Activated CD8-positive, alpha-beta memory T cell treated with anti-CD3 and anti-CD28 coated beads for 4 hours (primary cell): ENCODE measurements around the gene DLGAP1.

Experiments used
- DNase-seq, 2 donors: peaks; one replicate each; pipeline ENCODE4 v3.0.0-alpha.2; 2020; ENCODE audit warnings: low read depth in 2 of 2

Gene DLGAP1

DNA sequence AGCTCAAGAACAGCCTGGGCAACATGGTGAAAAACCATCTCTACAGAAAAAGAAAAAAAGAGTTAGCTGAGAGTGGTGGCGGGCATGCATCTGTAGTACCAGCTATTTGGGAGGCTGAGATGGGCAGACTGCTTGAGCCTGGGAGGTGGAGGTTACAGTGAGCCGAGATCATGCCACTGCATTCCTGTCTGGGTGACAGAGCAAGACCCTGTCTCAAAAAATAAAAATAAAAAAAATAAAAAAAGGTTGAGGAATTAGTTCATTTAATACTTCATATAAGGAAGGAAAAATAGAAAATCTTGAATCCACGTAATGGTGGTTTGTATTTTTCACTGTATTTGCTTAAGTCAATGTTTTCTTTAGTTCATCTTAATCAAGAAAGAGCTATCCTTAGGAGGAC lies 763.4 kb downstream of the DLGAP1 start:
- no peak for DNase-seq

DNA sequence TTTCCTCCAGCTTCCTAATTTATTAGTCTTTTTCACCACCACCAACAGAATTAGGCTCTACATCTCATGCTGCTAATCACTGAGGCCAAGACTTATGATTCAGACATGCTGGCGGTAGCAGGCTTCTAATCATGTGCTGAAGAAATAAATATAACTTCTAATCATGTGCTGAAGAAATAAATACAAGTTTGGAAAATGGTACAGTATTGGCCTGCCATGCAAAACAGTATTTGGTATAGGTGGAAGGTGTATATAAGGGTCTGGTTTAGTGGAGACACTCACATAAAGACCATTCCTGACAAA lies 764.4 kb downstream of the DLGAP1 start:
- no peak for DNase-seq

DNA sequence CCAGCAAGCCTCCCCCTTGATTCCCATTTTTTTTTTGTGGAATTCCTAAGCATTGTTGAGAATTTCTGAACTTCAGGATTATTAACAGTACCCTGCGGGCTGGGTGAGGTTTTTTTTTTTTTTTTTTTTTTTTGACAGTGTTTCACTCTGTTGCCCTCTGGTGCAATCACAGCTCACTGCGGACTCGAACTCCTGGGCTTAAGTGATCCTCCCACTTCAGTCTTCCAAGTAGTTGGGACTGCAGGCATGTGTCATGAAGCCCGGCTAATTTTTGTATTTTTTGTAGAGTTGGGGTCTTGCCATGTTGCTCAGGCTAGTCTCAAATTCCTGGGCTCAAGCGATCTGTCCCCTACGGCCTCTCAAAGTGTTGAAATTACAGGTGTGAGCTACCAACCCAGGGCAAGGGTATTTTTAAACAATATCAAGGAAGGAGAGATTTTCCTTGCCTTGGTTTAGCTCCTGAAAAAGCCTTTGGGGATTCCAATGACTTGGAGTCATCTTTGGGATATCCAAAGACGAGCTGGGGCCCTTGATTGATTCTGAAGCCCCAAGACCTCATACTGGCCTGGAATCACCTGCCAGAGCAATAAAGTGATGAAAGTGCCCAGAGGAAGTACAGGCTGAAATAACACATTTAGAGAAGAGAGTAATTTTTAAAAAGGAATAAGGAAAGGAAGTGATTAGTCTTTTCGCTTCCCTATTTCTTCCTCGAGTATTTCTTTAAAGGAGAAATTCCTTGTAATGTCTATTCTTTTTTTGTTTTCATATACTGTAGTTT lies 764.9 kb downstream of the DLGAP1 start:
- DNase-seq, result no peak

DNA sequence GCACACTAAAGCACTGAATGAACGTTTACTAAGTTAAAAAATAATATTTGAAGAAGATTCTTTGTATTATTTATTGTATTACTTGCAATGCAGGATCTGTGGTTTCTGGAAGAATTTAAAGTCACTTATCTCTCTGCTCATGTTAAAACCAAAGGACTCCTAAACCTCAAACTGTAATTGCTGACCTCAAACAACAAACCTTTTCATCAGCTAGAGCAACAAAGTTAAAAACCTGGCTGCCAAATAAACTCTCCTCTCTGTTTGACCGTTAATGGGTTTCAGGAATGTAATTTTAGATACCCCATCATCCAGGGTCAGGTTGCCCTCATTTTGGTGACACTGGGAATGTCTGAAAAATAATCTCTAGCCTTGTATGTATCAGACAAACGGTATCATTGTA lies 766.0 kb downstream of the DLGAP1 start:
- no peak for DNase-seq

DNA sequence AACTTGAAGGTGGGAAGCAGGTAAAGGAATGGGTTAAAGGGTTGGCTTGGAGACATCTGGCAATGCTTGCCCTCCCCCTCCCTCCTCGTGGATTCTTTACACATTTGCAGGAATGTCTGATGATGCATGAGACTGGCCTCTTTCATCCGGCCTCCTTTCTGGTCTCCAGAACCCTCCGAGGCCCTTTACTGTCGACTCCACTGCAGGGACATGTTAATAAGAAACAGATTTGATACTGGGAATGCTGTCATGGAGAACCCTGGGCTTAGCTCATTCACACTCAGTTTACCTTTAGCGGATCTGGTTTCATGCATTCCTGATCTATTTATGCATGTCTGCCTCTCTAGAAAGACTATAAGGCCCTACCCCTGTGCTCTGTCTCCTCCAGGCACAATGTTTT lies 766.4 kb downstream of the DLGAP1 start:
- no peak for DNase-seq

DNA sequence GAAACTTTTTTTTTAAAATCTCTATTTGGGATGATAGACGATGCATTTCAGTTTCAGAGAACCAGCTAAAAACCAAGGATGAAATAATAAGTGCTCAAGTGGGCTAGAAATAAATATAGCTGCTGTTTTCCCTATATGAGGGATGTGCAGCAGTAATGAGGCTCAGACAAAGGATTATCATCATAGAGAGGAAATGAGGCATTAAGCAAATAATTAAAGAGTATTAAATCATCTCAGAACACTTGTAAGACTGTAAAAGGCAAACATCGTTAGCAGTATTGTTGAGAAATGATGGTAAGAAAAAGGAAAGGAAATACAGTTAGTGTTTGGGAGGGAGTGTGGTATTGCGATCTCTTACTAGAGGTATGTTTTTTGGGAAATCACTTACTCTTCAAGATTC lies 771.6 kb downstream of the DLGAP1 start:
- no peak for DNase-seq

DNA sequence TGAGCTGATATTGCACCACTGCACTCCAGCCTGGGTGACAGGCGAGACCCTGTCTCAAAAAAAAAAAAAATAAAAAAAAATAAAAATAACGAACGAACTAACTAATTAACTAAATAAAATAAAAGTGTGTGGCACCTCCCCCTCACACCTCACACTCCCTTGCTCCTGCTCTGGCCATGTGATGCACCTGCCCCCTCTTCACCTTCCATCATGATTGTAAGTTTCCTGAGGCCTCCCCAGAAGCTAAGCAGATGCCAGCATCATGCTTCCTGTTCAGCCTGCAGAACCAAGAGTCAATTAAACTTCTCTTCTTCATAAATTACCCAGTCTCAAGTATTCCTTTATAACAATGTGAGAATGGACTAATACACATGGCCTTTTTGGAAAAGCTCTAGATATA lies 773.0 kb downstream of the DLGAP1 start:
- no peak for DNase-seq

DNA sequence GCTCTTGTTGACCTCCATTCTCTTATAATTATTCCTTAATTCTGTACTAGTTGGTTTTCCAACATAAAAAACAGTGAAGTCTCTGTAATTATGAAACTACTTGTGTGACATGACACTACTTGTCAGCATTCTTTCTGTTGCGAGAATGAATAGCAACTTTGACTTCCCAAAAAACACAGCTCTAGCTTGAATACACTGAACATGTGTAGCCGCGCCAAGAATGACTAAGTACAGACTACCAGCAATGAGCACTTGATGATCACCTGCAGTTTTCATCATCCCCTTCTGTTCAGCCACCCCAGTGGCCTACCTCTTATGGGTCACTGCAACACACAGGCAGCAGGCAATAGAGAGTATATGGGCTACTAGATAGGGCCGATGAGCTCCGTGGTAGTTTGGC lies 775.9 kb downstream of the DLGAP1 start:
- no peak for DNase-seq

DNA sequence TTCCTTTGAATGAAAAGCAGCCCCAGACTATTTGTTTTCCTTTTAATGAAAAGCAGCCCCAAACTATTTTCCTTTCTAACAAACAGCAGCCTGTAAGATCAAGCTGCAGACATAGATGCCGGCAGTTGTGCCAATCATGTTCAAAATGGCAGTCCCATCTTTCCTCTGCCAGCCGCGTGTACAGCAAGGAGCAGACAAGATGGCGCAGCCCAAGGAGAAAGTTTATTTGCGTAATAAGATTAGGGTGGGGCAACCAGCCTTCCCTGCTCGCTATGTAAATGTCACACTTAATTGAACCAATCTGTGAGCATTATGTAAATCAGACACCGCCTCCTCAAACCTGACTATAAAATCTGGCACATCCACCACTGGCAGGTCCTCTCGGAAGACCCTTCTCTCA lies 779.1 kb downstream of the DLGAP1 start:
- no peak for DNase-seq

DNA sequence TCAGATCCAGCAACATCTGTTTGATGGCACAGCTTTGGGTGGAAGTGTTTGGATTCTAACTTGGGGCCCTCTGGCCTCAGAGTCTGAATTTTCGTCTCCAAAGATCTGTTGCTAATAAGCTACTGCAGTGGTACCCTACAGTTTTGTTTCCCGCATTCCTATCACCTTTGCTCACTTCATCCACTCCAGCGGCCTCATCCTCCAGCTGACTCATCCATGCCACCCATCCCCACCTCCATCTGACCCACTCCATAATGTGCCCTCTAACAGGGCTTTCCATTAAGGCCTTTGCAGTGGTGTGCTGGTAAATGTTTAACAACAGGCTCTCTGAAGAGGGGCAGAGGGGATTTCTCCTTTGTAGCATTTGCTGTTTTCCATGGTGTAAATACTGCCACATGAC lies 779.7 kb downstream of the DLGAP1 start:
- DNase-seq, result no peak

DNA sequence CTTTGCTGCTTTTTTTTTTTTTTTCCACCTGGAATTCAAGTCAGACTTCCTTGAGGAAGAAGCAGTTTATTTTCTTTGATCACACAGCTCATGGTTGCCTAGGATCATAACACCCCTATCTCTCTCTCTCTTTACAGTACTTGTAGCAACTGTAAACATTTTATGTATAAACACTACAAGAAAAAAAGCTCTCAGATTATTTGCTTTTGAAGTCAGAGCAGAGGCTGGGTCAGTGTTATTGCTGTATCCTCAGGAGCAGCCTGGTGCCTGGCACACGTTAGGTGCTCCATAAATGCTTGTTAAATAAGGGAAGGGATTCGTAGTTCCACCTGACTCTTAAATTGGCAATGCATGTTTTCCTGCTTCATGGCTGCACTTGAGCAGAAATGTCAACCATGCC lies 783.9 kb downstream of the DLGAP1 start:
- no peak for DNase-seq

DNA sequence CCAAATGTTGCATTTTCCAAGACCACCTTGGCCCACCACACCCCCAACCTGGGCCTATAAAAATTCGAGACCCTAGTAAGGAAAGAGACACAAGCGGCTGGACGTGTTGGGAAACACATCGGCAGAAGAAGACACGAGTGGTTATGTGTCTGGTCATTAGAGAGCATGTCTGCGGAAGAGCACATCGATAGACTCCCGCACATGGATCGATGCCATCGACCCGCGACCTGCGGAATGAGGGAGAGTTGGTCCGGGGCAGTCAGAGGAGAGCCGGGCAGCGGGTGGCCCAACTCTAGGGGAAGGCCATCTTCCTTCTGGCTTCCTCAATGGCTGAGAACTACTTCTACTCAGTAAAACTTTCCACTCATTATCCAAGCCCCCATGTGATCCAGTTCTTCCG lies 785.7 kb downstream of the DLGAP1 start:
- no peak for DNase-seq

DNA sequence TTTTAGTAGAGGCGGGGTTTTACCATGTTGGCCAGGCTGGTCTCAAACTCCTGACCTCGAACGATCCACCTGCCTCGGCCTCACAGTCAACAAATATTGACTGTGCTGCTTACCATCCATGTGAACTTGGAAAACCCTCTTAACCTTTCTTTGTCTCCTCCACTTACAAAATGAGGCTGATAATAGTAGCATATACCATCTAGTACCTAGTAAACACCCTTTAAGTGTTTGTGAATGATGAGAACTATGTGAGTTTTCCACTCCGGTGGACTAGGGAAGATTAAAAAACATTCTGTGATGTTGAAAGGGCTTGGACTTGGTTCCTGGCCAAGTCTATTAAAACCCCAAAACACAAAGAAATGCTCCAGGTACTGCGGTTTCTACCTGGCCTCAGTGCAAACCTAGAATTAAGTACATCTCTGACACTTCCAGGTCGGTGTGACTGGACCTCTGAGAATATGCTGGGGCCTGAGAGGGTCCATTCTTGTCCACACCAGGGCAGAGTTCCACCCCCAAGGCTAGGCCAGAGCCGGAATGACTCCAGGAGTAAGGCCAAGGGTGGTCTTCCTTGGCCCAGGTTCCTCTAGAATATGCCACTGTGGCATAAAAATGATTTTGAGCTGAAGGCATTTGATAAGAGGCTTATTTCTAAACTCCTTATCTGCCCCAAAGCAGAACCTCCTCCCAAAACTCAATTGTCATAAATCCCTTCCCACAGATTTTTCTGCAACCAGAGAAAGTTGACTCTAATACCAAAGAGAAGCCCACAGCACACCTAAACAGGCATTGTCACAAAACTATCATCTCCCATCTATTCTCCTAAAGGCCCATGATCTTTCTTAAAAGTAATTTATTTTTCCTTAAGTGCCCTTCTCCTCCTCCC lies 787.6 kb downstream of the DLGAP1 start:
- DNase-seq, result no peak

DNA sequence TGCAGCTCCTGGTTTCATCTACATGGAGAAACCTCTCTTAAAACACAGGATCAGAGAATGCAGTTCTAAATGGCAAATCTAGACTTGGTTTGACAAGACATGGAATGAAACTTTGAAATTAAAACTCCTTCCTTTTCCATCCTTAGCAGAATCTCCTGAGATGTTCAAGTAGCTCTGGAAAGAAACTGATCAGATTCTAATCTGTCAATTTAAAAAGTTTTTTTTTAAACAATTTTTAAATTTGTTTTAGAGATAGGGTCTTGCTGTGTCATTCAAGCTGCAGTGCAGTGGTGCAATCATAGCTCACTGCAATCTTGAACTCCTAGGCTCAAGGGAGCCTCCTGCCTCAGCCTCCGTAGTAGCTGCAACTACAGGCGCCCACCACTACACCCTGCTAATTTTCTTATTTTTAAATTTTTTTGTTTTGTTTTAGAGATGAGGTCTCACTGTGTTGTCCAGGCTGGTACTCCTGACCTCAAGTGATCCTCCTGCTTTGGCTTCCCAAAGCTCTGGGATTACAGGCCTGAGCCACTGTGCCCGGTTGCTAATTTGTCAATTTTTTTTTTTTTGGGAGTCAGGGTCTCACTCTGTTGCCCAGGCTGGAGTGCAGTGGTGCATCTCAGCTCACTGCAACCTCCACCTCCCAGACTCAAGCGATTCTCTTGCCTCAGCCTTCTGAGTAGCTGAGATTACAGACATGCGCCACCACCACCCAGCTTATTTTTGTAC lies 788.4 kb downstream of the DLGAP1 start:
- DNase-seq, result no peak

DNA sequence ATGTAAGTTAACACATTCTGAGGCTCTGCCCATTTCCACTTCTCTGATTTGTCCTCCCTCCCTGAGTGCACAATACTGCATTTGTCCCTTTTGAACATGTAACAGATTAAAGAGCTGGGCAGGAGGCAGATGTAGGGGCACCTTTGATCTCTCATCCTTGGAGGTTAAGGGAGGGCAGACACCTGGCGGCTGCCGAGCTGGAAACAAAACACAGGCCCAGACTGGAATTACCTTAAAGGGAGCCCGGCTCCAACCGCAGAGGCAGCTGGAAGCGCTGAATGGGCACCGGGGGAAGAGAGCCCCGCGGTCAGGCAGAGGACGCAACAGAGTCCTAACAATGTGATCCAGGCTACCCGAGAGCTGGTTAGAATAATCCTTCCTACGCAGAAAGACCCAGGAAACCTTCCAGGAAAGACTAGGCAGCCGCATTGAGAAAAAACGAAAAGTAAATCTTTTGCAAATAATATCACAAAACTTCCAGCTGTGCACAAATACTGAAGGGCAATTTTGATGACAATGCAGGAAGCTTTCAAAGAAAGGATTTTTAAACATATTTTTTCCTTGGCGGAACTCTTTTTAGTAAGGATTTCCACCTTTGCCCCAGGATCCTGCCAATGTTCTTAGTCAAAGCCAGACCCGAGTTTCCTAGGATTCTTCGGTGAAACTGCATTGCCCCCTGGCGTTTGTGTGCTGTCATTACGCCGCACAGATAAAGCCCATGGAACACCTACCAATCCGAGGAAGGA lies 789.2 kb downstream of the DLGAP1 start:
- DNase-seq, result peak; percentile 48 to 50

DNA sequence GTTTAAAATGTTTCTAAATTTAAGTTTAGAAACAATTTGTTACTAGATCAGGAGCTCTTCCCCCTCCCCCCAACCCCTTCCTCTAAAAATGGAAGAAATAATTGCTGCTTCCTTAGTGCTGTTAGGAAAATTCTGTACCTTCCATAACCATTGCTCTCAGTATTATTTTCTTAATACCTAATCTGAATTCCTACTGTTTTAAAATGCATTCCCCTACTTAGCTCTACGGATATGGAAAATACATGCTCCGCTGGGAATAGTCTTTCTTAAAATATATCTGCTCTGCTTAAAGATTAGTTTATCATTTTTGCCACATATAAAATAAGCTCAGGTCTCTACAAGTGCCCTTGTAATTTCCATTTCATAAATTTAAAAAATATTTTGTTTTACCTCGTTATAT lies 789.9 kb downstream of the DLGAP1 start:
- DNase-seq, result no peak

DNA sequence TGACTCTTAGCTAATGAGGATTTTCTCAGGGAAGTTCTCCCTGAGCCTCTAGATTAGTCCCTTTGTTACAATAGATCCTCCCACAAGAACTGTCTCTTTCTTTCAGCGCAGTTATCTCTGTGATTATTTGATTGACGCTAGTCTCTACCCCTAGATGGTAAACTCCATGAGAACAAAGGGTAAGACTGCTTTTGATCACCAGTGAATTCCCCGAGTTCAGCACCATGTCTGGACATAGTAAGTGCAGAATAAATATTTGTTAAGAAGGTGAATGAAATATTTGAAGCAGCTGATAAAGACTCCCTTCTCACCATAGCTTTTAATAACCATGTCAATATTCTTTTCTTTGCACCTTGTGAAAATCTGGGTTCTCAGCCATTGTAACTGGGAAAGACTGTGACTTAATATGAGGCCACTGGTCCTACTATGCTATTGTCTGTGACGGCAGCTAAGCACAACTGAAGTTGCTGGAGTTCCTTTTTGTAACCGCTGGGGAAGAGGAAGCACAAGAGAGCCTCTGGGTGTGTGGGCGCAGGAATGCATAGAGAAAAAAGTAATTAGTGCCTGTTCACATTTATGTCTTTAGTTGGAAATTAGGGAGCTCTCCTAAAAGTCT lies 790.4 kb downstream of the DLGAP1 start:
- no peak for DNase-seq

DNA sequence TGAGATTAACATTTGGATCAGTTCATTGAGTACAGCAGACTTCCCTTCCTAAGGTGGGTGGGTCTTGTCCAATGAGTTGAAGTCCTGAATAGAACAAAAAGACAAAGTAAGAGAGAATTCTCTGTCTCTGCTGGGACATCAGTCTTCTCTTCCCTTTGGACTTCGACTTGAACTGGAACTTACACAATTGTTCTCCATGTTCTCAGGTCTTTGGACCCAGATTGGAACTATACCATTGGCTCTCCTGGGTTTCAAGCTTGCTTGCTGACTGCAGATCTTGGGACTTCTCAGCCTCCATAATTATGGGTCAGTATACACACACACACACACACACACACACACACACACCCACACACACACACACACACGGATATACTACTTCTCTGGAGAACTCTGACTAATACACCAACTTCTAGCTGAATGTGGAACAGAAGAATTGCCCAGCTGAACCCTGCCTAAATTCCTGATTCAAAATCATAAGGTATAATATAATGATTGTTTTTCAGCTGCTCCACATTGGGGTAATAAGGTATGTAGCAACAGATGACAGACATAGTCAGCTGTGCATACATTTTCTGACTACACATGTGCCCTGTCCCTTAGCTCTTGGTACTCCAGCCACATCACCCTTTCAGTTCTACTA lies 791.1 kb downstream of the DLGAP1 start:
- no peak for DNase-seq

DNA sequence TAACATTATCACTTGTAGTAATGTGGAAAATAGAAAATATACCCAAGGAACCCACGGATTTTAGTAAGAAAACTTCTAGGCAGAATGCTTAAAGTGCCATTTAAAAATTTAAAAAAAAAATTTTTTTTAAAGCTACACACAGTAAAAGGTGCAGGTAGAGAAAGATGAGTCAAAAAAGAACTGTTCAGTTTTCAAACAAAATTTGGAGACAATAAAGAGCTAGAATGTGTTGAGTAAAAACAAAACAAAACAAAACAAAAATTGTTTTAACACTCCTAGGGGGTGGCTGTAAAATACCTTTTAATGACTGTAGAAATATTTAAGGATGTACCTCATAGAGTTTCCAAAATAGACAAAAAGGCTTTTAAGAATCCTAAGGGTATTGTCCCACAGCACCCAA lies 793.1 kb downstream of the DLGAP1 start:
- no peak for DNase-seq

DNA sequence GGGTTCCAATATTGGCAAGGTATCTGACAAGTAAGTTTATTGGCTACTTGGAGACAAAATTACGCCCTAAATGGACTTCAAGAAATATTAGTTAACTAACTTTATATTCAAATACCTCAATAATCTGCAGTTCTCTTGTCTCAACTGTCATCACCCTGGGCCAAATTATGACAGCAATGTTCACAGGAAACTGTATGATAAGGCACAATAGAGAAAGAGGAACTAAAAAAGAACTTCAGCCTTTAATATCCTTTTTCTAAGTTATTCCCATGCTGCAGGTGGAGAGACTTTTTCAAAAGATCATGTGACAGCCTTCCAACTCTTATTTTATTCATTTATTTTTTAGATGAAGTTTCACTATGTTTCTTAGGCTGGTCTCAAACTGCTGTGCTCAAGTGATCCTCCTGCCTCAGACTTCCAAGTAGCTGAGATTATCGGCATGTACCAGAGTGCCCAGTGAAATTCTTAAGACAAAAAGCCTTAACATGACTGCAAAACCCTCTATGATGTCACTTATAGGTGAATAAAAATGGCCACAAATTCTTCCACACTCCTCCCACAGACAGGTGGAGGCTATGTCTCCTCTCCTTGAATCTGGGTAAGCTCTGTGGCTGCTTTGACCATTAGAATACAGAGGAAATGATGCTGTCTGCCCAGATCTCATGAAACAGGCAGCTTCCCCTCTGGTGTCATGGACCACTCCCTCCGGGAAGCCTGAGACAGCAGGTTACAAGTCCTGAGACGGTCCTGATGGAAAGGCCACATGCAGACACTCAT lies 794.2 kb downstream of the DLGAP1 start:
- DNase-seq, result no peak
